K562 (cell line): Measurements from ENCODE around the gene RIPOR1. TPM values are rescaled to one million over a fixed set of nuclear protein-coding genes. Genes with fewer than 3 reads are reported as not detected.

Experiments used
- ASH1L ChIP-seq: fragments of 450-650 bp; IDR thresholded peaks from 2 replicates; pipeline ENCODE4 v1.6.1; 2018; ENCODE audit warnings: borderline replicate concordance, mild to moderate bottlenecking, low read depth; ENCODE audit not compliant: partially characterized antibody
- EP300 ChIP-seq: IDR thresholded peaks from 2 replicates; pipeline ENCODE4 v1.6.1; 2012; ENCODE audit warnings: low read length, improper control_type of control experiment
- FOXP4 ChIP-seq: sonication (generic); formaldehyde crosslinking; IDR thresholded peaks from 2 replicates; pipeline ENCODE4 v1.8.0; 2022; ENCODE audit warnings: mild to moderate bottlenecking, missing genetic modification reagents, borderline replicate concordance
- GTF2A2 ChIP-seq: IDR thresholded peaks from 2 replicates; pipeline ENCODE4 v1.6.1; 2016; ENCODE audit warnings: mild to moderate bottlenecking, missing genetic modification characterization, missing compliant biosample characterization
- MAZ ChIP-seq, 2 experiments: fragments of 450-650 bp in 1 of 2; sonication (generic) in 1 of 2; formaldehyde crosslinking; IDR thresholded peaks in 1 of 2; conservative IDR thresholded peaks in 1 of 2; 2 replicates each; pipeline versions ENCODE4 v1.4.0 to v1.5.0; 2020; ENCODE audit warnings: mild to moderate bottlenecking in 1 of 2, missing genetic modification reagents in 1 of 2
- PKNOX1 ChIP-seq: fragments of 450-650 bp; IDR thresholded peaks from 2 replicates; pipeline ENCODE4 v1.6.1; 2016
- RAD51 ChIP-seq: fragments of 450-650 bp; IDR thresholded peaks from 2 replicates; pipeline ENCODE4 v1.7.1; 2016; ENCODE audit warnings: low read depth, mild to moderate bottlenecking, borderline replicate concordance
- SRSF1 ChIP-seq: fragments of 200-400 bp; formaldehyde crosslinking; IDR thresholded peaks from 2 replicates; pipeline ENCODE4 v1.6.1; 2017; ENCODE audit warnings: mild to moderate bottlenecking, low read depth, low read length, moderate library complexity
- SRSF9 ChIP-seq: fragments of 200-400 bp; formaldehyde crosslinking; IDR thresholded peaks from 2 replicates; pipeline ENCODE4 v1.6.1; 2017; ENCODE audit warnings: low read depth, low read length, borderline replicate concordance
- TCFL5 ChIP-seq: fragments of 250-450 bp; sonication (Bioruptor Pico); conservative IDR thresholded peaks from 2 replicates; pipeline ENCODE4 v1.6.1; 2021; ENCODE audit warnings: mild to moderate bottlenecking, moderate library complexity, matching md5 sums
- THAP12 ChIP-seq: fragments of 250-450 bp; sonication (Bioruptor Pico); IDR thresholded peaks from 2 replicates; pipeline ENCODE4 v1.9.0; 2021; ENCODE audit warnings: mild to moderate bottlenecking, inconsistent platforms
- polyA plus RNA-seq, 8 experiments: library from polyadenylated mRNA; depleted of rRNA in 4 of 8; stranded (reverse) in 5 of 8; unstranded in 3 of 8; fragments of >200 nt; fragmentation: Nextera tagmentation in 2 of 8; fragmentation: Illumina TruSeq in 1 of 8; extraction: Ambion mirVana in 2 of 8; extraction: Trizol in 1 of 8; gene quantifications; 2 replicates each; pipeline versions ENCODE4 v1.2.1 to v1.2.3, GENCODE V29; 2011 to 2014; ENCODE audit warnings: inconsistent platforms in 1 of 8, missing spikeins in 1 of 8
- total RNA-seq, 7 experiments: library from RNA; depleted of rRNA in 6 of 7; stranded (reverse); fragments of >200 nt in 6 of 7; fragmentation: Illumina TruSeq in 2 of 7; extraction: Trizol in 2 of 7; gene quantifications; 2 replicates each; pipeline versions ENCODE4 v1.2.1 to v1.2.3, GENCODE V29; 2011 to 2021; ENCODE audit warnings: low replicate concordance in 1 of 7

Gene RIPOR1
- total and polyA plus RNA-seq, 9 of the 15 experiments (the other 6 are each of a cell fraction or from before 2014, with no cell fraction given), result 0.36 to 31.1 (median 3.0) TPM

- no peak for TF ChIP-seq SRSF1
- no peak for TF ChIP-seq GTF2A2 (tag)
- no peak for TF ChIP-seq RAD51
- peak; percentile 66 to 85 for TF ChIP-seq MAZ (CRISPR knock-in tag; conservative IDR thresholded peaks at IDR 0.05 in 1 of 2, IDR thresholded peaks at IDR 0.05 in 1 of 2)
- no peak; the same call in 1 of the 2 replicates for TF ChIP-seq THAP12 (CRISPR knock-in tag)
- peak; percentile 52 for TF ChIP-seq PKNOX1
- no peak for TF ChIP-seq SRSF9
- no peak for TF ChIP-seq TCFL5 (CRISPR knock-in tag)
- no peak for TF ChIP-seq FOXP4
- TF ChIP-seq ASH1L, result no peak
- peak; percentile 65 for TF ChIP-seq EP300
Measured at GRCh38 chr16:67521095-67521804, 7.4 kb upstream of the RIPOR1 start (continued).
